Right atrium auricular region (tissue), 2 donors: ENCODE data around the gene RRH. TPM values are rescaled to one million over a fixed set of nuclear protein-coding genes. Genes with fewer than 3 reads are reported as not detected.

Source experiments
- DNase-seq: peaks from one replicate; pipeline ENCODE4 v3.0.0-alpha.2; 2019; ENCODE audit warnings: low spot score
- H3K27ac ChIP-seq, 2 donors: fragments of 200-600 bp; sonication (generic); 1 replicate in 1 of 2; 2 replicates in 1 of 2; pipeline ENCODE4 v1.5.1; 2016 to 2019
- H3K27me3 ChIP-seq, 2 donors: fragments of 200-600 bp; sonication (generic); one replicate each; pipeline versions ENCODE4 v1.5.1 to v1.6.0; 2017 to 2019
- H3K36me3 ChIP-seq: fragments of 200-600 bp; sonication (generic); one replicate; pipeline ENCODE4 v1.5.1; 2016
- H3K4me1 ChIP-seq, 2 donors: fragments of 200-600 bp; sonication (generic); one replicate each; pipeline versions ENCODE4 v1.5.1 to v1.6.0; 2017 to 2019
- H3K4me3 ChIP-seq, 2 donors: fragments of 200-600 bp; sonication (generic); 1 replicate in 1 of 2; 2 replicates in 1 of 2; pipeline ENCODE4 v1.5.1; 2017 to 2019; ENCODE audit warnings: mild to moderate bottlenecking in 1 of 2, moderate library complexity in 1 of 2
- H3K9me3 ChIP-seq, 2 donors: fragments of 200-600 bp; sonication (generic); one replicate each; pipeline ENCODE4 v1.5.1; 2019
- CTCF ChIP-seq, 2 donors: fragments of 200-600 bp; sonication (generic); IDR thresholded peaks; one replicate each; pipeline ENCODE4 v1.5.1; 2019; ENCODE audit warnings: antibody characterized with exemption in 2 of 2
- total RNA-seq, 2 donors: library from RNA; depleted of rRNA; stranded (reverse); fragments of >200 nt; gene quantifications; one replicate each; pipeline ENCODE4 v1.1.0, GENCODE V29; 2016

RRH gene
- total RNA-seq, 2 donors from 2014 or later: not detected

- Histone ChIP-seq H3K27ac (no peak overlapping the region), H3K4me1 (no peaks in the 10 kb centered on the region), H3K4me3 (no peak overlapping the region), H3K27me3 (no peaks in the 10 kb centered on the region), H3K36me3 (no peaks in the 10 kb centered on the region), H3K9me3 (no peaks in the 10 kb centered on the region)
- DNase-seq: no peak
- no peak for TF ChIP-seq CTCF (IDR thresholded peaks at IDR 0.05)
These were observed 52.0 kb downstream of the RRH start for GRCh38 chr4:109879636-109880314.

GRCh38 chr4:109886303-109886702 is 58.5 kb downstream of the RRH start:
- Histone ChIP-seq H3K36me3 (no peaks in the 10 kb centered on the region), H3K27me3 (no peaks in the 10 kb centered on the region), H3K4me3 (no peak overlapping the region), H3K4me1 (no peaks in the 10 kb centered on the region), H3K9me3 (no peaks in the 10 kb centered on the region), H3K27ac (no peak overlapping the region)
- TF ChIP-seq CTCF (IDR thresholded peaks at IDR 0.05): no peak
- no peak for DNase-seq

GRCh38 chr4:109887071-109887470 is 59.3 kb downstream of the RRH start:
- H3K4me3 ChIP-seq: no peak overlapping the region
- TF ChIP-seq CTCF (IDR thresholded peaks at IDR 0.05): no peak
- no peaks in the 10 kb centered on the region for H3K27me3 ChIP-seq
- H3K9me3 ChIP-seq: no peaks in the 10 kb centered on the region
- no peaks in the 10 kb centered on the region for H3K36me3 ChIP-seq
- H3K27ac ChIP-seq: no peak overlapping the region
- H3K4me1 ChIP-seq: no peaks in the 10 kb centered on the region
- DNase-seq: no peak

GRCh38 chr4:109890076-109890475 is 62.3 kb downstream of the RRH start:
- no peak for DNase-seq
- Histone ChIP-seq H3K27ac (no peak overlapping the region), H3K9me3 (no peaks in the 10 kb centered on the region), H3K27me3 (no peaks in the 10 kb centered on the region), H3K4me3 (no peak overlapping the region), H3K4me1 (no peaks in the 10 kb centered on the region), H3K36me3 (no peaks in the 10 kb centered on the region)
- no peak for TF ChIP-seq CTCF (IDR thresholded peaks at IDR 0.05)

Other genes with a start within 250 kb of the RRH start
- gene CASP6, start 124.5 kb upstream of the RRH start, total RNA-seq: 10 to 100 TPM in 1 of 2 donors, 1 to 10 TPM in 1; 8.6 to 18.2 TPM
- 10 to 100 TPM; 52.1 to 56.4 TPM for gene PLA2G12A, start 97.9 kb upstream of the RRH start, total RNA-seq
- 10 to 100 TPM; 12.6 to 30.4 TPM for gene CFI, start 26.0 kb upstream of the RRH start, total RNA-seq
- 1 to 10 TPM; 2.7 to 6.2 TPM for gene GAR1, start 12.2 kb upstream of the RRH start, total RNA-seq
- gene LRIT3, start 20.1 kb downstream of the RRH start, total RNA-seq: under 1 TPM in 1 of 2 donors, not detected in 1; 0.12 TPM
- gene EGF, start 84.9 kb downstream of the RRH start, total RNA-seq: 10 to 100 TPM in 1 of 2 donors, 1 to 10 TPM in 1; 7.4 to 13.4 TPM